Effector memory CD4-positive, alpha-beta T cell (primary cell): ENCODE measurements around the gene G6PC2.

ENCODE experiments used
- DNase-seq, 3 donors: peaks; one replicate each; pipeline ENCODE4 v3.0.0-alpha.2; 2020
- H3K27ac ChIP-seq: 2 replicates; pipeline ENCODE4 v1.7.0; 2013; ENCODE audit warnings: mild to moderate bottlenecking, low read length, moderate library complexity; ENCODE audit not compliant: insufficient read depth, poor library complexity, severe bottlenecking
- H3K27me3 ChIP-seq: replicated peaks from 2 replicates; pipeline ENCODE4 v1.7.0; 2013; ENCODE audit warnings: mild to moderate bottlenecking, low read length; ENCODE audit not compliant: insufficient read depth, control insufficient read depth, poor library complexity, severe bottlenecking
- H3K36me3 ChIP-seq: 2 replicates; pipeline ENCODE4 v1.7.0; 2013; ENCODE audit warnings: mild to moderate bottlenecking, low read length, moderate library complexity; ENCODE audit not compliant: control insufficient read depth, insufficient read depth
- H3K4me1 ChIP-seq: 2 replicates; pipeline ENCODE4 v1.7.0; 2013; ENCODE audit warnings: low read length, mild to moderate bottlenecking; ENCODE audit not compliant: control insufficient read depth, insufficient read depth, poor library complexity, severe bottlenecking
- H3K4me3 ChIP-seq: 2 replicates; pipeline ENCODE4 v1.7.0; 2013; ENCODE audit warnings: low read length, low read depth, mild to moderate bottlenecking; ENCODE audit not compliant: insufficient read depth, poor library complexity, severe bottlenecking
- H3K9me3 ChIP-seq: 2 replicates; pipeline ENCODE4 v1.7.0; 2013; ENCODE audit warnings: mild to moderate bottlenecking, low read length, moderate library complexity; ENCODE audit not compliant: control insufficient read depth

G6PC2 gene

DNA sequence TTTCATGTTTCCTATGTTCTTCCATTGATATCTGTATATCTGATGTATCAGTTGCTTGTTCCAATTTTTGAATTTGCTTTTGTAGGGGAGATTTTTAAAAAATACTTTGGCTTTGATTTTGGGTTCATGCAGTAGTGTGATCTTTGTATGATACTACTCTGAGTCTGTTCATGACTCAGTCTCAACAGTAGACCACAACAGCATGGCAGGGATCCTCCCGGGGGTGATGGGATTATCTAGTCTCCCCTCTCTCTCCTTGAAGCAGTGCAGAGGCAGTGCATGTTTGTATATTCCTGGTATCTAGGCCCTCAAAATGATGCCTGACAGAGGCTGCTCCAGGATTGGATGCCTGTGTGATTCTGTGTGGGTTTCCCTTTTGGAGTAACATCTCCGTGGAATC is 55.3 kb downstream of the G6PC2 start:
- Histone ChIP-seq H3K27ac (no peak overlapping the region), H3K4me3 (no peak overlapping the region), H3K4me1 (no peaks in the 10 kb centered on the region), H3K27me3 (no peaks in the 10 kb centered on the region), H3K9me3 (no peaks in the 10 kb centered on the region), H3K36me3 (no peaks in the 10 kb centered on the region)
- no peak for DNase-seq
